ENCODE results near the gene MOGAT3. TPM values are rescaled to one million over a fixed set of nuclear protein-coding genes. Genes with fewer than 3 reads are reported as not detected.

The MOGAT3 gene
- total and polyA plus RNA-seq, 9 of the 15 experiments (the other 6 are each of a cell fraction or from before 2014, with no cell fraction given): 0.07 to 0.17 (median 0.13) TPM; not detected in 6

DNA sequence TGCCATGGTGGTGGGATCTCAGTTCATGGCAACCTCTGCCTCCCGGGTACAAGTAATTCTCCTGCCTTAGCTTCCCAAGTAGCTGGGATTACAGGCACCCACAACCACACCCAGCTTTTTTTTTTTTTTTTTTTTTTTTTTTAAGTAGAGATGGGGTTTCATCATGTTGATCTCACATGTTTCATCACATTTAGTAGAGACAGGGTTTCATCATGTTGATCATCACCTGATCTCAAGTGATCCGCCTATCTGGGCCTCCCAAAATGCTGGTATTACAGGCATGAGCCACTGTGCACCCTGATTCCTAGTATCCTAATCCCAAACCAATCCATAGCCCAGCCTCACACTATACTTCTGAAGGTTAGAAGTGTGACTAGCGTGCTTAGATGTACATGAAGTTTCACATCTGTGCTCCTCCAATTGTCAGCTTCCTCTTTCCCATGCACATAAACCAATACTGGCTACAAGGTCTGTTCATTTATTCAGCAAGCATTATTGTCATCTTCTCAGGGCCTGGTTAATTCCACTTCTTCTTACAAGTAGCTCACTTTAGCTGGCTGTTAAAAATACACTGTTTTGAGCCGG is 13.9 kb downstream of the MOGAT3 start (continued):
- no peak for TF ChIP-seq TAL1 (IDR thresholded peaks at IDR 0.05)

- Histone ChIP-seq H3K9ac (ENCODE audit: insufficient read depth in 1 of 2, low read depth in 2 of 2, low read length in 2 of 2) (no peak overlapping the region), H3K9me3 (replicated peaks; ENCODE audit: control insufficient read depth, insufficient read depth, low read depth, low read length) (no peaks in the 10 kb centered on the region), H4K20me1 (replicated peaks; ENCODE audit: control insufficient read depth, insufficient read depth, low read length) (no peaks in the 10 kb centered on the region), H3K27me3 (ENCODE audit: control insufficient read depth in 2 of 2, insufficient read depth in 2 of 2, low read length in 2 of 2) (no peaks in the 10 kb centered on the region; a peak in 1 of 5 replicates), H2AFZ (ENCODE audit: low read depth, low read length) (no peak overlapping the region), H3K79me2 (ENCODE audit: control insufficient read depth, insufficient read depth, low read length) (no peaks in the 10 kb centered on the region), H3K4me1 (replicated peaks in 1 of 2; ENCODE audit: control insufficient read depth in 2 of 2, insufficient read depth in 2 of 2, low read length in 2 of 2) (peaks cover 3 to 7% of the 10 kb centered on the region in 2 experiments; a peak in 3 of 5 replicates), H3K4me2 (ENCODE audit: insufficient read depth, low read length) (no peak overlapping the region), H3K36me3 (ENCODE audit: control insufficient read depth, insufficient read depth, low read length) (no peaks in the 10 kb centered on the region), H3K4me3 (no peak overlapping the region), H3K27ac (ENCODE audit: extremely low read depth, low read depth, low read length) (no peak overlapping the region), H3K9me1 (ENCODE audit: control insufficient read depth, insufficient read depth, low read length) (no peaks in the 10 kb centered on the region)
- intact Hi-C loops (cut with micrococcal nuclease) (loop anchor here (5.0 kb wide), 1 partner anchor 289 kb away; the partner anchor contains the start of gene ACHE), in situ Hi-C loops (cut with MboI) (no loop called here)
- TF ChIP-seq ZKSCAN1 (IDR thresholded peaks at IDR 0.05; ENCODE audit: low read depth, low read length) (peak; percentile 92), ADNP (tag; IDR thresholded peaks at IDR 0.05) (0 out of 2 replicates have a peak, but pooled peaks have one; percentile 23), ZNF445 (CRISPR knock-in tag; IDR thresholded peaks at IDR 0.05; ENCODE audit: low read depth) (no peak), ZNF766 (CRISPR knock-in tag; conservative IDR thresholded peaks at IDR 0.05) (no peak), NKRF (IDR thresholded peaks at IDR 0.05; ENCODE audit: borderline replicate concordance) (no peak), ZNF707 (CRISPR knock-in tag; conservative IDR thresholded peaks at IDR 0.05) (no peak), ZNF592 (IDR thresholded peaks at IDR 0.05) (no peak), ARID1B (IDR thresholded peaks at IDR 0.05) (0 out of 2 replicates have a peak, but pooled peaks have one; percentile 11), NR2C2 (CRISPR knock-in tag; IDR thresholded peaks at IDR 0.05) (no peak), NR2C2 (tag; IDR thresholded peaks at IDR 0.05) (peak; percentile 52; the same call in 1 of the 2 replicates), TBP (optimal IDR thresholded peaks at IDR 0.05; ENCODE audit: low read depth, low read length) (no peak), ZNF12 (CRISPR knock-in tag; IDR thresholded peaks at IDR 0.05) (no peak), CAMTA2 (CRISPR knock-in tag; conservative IDR thresholded peaks at IDR 0.05) (no peak)
- WGBS (ENCODE audit: insufficient coverage, low coverage, missing lambda C conversion rate): 22% methylated on average over 6 of the region's 6 CpGs
- DNase-seq (ENCODE audit: extremely low read depth in 1 of 4, low spot score in 3 of 4) (no peak), ATAC-seq (no peak), FAIRE-seq (no peak)
- POLR2A ChIA-PET: no interaction called here
- no TSS peak for BruUV-seq (replicated peaks)
- CTCF ChIA-PET (ENCODE audit: low intra/inter-chr PET ratio): no interaction called here
These were observed 14.6 kb downstream of the MOGAT3 start for GRCh38 chr7:101186194-101186593.

Data from K562 (cell line).